Hindlimb muscle (tissue), 1 donor: ENCODE measurements around the gene CPN1. TPM values are rescaled to one million over a fixed set of nuclear protein-coding genes. Genes with fewer than 3 reads are reported as not detected.

Experiments
- DNase-seq: peaks from one replicate; pipeline ENCODE4 v3.0.0-alpha.2; 2013
- polyA plus RNA-seq: library from polyadenylated mRNA; unstranded; fragments of 120-200 nt; gene quantifications from one replicate; pipeline ENCODE4 v1.2.1, GENCODE V29; 2013; ENCODE audit not compliant: insufficient read length

The CPN1 gene
- polyA plus RNA-seq, 1 donor, result not detected

DNA sequence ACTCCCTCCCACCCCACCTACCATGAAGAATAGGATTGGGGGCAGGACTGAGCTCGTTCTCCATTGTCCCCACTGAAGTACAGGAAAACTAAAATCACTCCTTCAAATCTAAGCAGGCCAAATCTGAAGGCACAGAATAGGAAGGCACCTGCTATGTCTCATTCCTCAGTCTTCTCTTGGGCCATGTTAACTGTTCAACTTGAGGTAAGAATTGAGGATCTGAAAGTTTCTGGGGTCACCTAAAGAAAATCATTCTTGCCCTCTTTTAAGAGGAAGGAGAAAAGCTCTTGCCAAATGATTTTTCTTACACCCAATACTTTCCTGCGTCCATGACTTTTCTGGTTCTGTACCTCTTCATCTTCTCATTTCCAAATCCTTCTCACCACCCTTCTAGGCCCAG is 4.9 kb downstream of the CPN1 start:
- DNase-seq, result no peak

DNA sequence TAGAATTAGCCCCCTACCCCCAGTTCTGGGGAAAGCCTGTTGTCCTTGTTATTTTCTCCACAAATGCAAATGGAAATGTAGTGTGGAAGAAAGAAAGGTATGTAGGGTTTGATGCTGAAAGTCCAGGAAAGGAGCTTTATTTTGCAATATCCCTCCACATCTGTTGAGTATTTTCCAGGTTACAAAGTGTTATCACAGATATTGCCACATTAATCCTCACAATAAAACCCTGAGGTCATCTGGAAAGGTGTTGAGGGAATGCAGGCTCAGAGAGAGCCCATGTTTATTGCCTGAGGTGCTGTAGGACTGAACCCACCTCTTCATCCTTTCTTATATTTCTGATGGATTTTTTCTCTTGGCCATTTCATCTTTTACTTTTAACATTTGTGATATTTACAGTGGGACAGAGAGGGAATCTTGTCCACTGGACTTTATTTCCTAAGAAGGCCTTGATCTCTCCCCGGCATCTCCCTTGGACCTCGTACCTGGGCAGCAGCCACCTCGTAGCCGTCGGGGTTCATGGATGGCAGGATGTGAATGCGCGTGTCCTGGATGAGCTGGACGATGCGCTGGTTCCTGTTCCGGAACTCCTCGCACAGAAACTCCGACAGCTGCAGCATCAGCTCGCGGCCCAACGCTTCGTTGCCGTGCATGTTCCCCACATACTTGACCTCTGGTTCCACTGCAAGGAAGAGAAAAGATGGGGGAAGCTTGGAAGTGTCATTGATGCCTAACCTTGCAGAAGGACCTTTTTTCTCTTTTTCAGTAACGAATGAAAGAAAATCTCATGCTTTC is 6.0 kb downstream of the CPN1 start:
- DNase-seq, result no peak

DNA sequence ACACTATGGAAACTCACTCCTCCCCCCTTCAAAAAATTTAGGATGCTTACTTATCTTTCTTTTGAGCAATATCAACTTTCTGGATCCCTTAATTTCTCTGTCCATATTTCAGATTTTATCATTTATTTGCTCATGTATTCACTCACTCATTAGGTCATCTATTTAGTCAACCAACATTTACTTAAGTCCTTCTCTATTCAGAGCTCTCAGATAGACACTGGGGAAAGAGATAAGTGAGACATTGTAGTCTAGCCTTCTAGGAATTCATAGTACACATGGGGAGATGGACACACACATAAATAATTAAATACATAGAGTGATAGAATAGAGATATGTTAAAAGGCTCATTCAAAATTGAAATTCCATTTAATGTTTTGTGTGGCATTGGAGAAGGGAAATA is 9.2 kb downstream of the CPN1 start:
- DNase-seq, result no peak

DNA sequence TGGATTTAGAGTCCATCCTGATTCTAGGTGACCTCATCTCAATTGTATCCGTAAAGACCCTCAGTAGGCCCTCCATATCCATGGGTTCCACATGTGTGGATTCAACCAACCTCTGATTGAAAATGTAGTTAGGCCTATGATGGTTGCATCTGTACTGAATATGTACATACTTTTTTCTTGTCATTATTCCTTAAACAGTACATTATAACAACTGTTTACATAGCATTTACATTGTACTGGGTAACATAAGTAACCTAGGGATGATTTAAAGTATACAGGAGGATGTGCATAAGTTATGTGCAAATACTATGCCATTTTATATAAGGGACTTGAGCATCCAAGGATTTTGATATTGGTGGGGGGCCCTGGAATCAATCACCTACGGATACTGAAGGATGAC is 10.1 kb downstream of the CPN1 start:
- DNase-seq, result no peak

DNA sequence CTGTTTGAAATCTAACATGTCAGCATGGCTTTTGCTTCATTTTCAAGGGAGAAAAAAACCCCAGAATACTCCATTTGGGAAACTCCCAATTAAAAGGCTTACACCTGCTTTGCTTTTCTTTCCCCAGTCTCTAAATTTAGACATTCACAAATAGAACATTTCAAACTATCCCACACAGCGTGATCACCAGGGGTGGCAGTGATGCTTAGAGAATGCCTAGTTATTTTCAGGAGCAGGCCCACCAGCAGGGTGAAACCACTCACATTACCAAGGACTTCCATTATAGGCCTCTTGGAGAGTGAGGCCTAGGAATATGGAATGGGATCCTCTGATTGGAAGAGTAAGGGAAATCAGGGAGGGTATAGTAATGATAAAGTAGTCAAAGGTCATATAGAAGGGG is 14.2 kb downstream of the CPN1 start:
- DNase-seq, result no peak

DNA sequence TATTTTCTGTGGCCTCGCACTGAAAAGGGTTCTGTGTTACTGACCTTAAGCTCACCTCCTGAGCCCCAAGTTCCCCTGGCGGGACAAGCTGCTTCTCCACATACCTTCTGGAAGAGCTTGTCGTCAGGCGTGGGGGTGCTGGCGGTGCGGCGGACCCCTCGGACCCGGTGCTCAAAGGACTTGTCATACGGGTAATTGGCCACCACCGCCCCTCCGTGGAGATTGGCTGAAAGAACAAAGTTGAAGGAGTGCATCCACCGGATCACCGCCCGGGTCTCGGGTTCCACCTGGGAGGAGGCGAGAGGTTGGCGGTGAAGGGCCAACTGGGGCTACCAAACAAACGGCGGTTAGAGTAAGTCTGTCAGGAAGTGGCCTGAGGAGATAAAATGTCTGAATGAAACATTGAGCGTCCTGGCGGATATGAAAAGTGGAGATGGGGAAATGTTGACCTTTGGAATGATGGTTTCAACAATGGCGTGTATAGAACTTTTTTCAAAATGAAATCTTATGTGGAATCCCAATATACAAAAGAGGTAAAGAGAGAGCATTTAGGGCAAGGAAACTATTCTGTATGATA is 16.5 kb downstream of the CPN1 start:
- DNase-seq, result no peak

DNA sequence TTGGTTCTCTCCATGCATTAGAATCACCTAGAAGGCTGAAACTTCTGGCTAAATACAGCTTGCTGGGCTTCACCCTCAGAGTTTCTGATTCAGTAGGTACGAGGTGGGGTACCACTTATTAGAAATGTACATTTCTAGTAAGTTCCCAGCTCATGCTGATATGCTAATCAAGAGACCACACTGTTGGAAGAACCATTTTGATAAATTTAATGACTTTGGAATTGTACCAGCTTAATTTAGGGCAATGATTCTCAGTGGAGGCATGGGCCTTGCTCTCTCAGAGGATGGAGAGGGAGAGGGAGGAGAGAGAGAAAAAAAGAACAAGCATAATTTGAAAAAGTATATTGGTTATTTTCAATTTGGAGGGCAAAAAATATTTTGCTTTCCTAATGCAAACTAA is 20.3 kb downstream of the CPN1 start:
- no peak for DNase-seq

DNA sequence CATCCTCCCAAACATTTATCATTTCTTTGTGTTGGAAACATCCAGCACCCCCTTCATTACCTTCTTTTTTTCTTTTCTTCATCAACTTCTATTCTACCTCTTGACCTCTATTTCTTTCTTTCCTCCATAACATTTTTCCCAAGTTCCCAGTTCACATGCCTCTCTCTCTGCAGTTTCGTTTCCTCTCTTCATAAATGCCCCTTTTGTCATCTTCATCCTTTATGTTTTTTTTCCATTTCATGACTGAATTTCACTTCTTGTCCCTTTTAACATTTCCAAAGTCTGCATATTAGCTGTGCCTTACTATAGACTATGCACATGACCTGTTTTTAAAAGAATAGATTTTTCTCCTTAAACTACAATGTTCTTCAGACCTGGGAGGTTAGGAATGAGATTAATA is 23.7 kb downstream of the CPN1 start:
- DNase-seq, result no peak

DNA sequence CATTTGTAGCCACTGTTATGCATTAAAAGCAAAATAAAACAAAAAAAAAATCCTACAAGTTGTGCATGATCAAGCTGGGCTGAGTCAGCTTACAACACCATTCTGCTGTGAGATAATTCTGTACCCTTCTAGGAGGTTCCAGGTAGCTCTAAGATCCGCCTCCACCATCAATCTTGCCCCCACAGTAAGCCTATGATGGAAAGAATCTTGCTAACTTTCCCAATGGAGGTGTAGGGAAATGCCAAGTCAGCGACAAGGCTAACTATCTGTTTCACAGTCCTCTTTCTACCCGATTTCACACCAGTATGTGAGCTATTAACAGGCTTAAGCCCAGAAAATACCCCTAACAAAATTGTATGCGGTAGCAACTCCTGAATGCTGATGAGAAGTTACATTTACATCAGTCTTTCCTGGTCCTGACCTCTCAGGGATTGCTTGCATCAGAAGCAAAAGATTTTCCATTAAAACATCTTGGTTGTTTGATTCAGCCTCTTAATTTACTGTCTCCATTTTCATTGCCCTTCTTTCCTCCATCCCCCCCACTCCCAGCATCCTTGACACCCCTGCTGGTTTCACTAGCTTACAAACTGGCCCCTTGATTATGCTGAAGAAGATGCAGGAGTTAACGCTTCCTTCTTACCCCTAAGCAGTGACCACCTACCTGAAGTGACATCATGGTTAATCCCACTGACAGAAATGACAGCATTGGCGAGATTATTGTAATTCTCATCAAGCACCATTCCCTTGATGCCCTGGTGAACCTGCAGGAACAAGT is 27.8 kb downstream of the CPN1 start:
- DNase-seq, result no peak

DNA sequence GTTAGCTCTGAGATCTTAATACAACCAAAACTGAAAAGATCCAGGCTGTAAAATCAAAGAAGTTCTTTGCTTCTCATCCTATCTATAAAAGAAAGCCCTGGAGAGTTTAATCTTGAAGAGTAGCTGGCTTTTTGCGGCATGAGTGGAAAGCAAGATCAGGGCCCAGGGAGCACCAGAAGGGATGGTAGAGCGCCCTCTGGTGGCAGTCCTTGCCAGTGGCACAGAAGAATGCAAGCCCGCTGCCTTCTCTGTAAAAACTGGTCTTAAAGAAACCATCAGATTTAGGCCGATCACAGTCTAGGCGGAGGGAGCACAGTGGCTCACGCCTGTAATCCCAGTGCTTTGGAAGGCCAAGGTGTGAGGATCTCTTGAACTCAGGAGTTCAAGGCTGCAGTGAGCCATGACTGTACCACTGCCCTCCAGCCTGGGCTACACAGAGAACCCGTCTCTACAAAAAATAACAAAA is 35.6 kb downstream of the CPN1 start:
- DNase-seq, result peak; percentile 86

DNA sequence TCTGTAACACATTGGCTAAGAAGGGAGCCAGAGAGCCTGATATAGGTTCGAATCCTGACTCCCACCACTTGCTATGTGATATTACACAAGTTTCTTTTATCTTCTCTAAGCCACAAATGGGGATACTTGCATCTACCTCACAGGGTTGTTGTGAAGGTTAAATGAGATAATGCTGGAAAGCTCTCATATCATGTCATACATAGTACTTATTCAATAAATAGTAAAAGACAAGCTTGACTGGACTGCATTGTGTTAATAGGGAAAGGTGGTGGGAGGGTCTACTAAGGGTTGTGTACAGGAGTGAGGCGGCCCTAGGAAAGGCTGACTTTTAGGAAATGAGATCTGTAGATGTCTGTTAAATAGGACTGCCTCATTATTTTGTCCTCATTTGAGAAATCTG is 36.1 kb downstream of the CPN1 start:
- no peak for DNase-seq

DNA sequence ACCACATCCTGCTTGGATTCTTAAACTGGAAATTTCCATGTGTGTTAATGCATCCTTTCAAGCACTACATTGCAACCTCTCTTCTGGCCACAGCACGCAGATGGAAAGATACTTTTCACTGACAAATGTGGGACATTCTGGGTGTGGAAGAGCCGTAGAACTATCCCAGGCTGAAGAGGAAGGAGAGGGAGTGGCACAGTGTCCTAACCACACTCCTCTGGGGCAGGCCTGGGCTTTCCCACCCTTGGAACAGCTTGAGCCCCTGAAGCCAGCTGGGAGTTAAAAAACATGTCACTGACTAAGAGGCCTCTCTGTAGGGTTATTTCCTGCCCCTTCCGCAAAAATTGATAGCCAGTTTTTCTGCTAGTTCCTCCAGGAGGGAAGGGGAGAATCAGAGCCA is 37.9 kb downstream of the CPN1 start:
- no peak for DNase-seq

DNA sequence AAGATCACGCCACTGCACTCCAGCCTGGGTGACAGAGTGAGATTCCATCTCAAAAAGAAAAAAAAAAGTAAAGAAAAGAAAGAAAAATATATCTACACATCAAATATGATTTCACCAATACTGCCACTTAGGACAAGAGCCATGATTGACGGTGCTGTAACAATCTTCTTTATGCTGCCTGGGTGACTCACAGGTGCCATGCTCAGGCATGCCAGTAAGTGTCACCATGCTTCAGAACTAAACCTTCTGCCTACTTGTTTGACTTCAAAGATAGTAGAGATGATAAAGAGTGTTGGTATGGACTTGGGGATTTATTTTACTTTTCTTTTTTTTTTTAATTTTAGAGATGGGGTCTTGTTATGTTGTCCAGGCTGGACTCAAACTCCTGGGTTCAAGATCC is 38.3 kb downstream of the CPN1 start:
- DNase-seq, result no peak

DNA sequence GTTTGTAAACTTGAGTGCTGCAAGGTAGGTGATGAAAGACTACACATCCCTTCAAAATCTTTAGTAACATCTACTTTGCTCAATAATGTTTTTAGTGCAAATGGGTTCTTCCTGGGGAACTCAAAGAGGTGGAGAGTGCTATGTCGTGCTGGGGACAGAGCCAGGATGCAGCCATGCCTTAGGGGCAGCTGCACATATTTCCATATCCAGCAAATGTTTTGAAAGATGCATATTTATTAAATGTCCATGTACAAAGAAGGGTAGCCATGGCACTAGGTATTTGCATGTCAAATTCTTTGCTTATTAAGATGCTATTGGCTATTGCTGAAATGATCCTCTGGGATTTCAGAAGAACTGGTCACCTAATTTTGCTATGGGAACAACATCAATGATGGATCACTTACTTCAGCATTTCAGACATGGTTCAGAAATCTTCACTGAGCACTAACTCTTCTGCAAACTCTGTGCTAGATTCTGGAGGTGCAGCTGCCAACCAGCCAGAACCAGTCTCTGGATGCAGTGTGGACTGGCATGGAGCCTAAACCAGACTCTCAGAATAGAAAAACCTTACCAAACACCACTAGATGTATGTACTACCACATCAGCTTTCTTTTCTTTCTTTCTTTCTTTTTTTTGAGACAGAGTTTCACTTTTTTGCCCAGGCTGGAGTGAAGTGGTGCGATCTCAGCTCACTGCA is 40.2 kb downstream of the CPN1 start:
- no peak for DNase-seq

DNA sequence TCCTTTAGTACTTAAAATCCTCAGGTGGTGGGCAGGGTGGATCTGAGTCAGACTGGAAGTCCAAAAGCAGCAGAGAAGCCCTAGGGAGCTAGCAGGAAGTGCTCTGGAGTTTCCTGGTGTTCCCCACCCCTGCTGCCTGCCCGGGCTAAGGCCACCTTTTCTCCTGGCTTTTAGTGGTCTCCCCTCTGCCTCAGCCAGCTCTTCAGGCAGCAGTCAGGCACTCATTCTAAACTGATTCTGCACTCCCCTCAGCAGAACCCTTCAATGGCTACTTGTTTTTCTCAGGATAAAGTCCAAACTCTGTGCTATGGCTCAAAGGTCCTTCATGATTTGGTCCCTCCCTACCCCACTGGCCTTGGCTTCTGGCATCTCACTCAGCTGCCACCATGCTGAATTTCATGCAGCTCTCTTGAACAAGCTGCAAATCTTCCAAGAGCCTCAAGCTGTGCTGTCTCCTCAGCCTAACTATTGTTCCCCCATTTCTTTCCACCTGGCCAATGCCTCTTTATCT is 43.1 kb downstream of the CPN1 start:
- no peak for DNase-seq

DNA sequence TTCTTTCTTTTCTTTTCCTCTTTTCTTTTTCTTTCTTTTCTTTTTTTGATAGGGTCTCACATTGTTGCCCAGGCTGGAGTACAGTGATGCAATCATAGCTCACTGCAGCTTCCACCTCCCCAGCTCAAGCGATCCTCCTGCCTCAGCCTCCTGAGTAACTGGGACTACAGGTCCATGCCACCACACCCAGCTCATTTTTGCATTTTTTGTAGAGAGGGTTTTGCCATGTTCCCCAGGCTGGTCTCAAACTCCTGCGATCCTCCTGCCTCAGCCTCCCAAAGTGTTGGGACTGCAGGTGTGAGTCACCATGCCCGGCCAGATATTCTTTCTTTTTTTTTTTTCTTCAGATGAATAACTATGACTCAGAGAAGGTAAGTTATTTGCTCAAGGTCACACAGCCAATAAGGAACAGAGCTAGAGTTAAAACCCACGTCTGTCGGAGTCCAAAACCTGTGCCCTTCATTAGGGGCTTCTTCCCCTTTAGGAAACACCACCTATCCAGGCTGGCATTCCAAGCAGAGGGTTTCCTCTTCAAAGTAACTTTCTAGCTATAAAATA is 43.8 kb downstream of the CPN1 start:
- no peak for DNase-seq

DNA sequence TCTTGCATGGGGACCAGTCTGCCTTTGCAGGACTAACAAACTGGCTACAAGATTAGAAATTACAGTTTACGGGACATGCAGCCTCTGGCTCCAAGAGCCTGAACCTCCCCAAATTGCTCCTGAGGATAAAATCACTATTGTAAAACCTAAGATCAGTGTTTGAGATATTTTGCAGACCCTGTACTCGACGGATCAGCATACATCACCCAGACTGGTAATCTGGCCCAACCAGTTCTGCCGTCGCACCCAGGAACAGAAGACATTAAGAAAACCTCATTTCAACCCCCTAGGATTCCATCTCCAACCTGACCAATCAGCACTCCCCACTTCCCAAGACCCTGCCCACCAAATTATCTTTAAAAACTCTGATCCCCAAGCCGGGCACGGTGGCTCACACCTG is 44.8 kb downstream of the CPN1 start:
- DNase-seq, result no peak

DNA sequence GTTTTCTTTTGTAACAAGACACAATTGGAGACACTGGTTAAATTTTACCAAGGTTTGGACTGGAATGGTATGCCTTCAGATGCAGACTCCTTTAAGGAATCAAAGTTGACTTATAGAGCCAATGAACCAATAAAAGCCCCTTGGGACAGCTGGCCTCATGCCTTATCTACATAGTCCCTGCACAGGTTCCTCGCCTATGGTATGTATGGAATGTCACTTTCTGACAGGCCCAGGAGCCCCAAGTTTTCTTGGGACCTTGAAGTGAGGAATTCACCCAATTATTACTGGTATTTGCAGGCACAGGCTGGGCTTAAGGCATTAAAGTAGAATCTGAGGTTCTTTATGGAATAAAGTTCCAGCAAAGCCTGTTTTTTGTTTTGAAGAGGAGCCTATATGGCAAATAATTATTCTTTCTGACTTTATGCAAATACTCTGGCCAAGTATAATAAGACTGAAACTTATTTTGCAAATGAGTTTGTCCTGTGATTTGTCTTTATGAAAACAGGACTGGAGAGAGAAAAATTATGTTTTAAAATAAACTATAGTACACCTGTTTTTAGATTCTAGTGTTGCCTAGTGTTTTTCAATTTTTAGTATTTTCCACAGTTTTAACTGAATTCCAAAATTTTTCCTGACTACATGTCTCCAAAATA is 47.8 kb downstream of the CPN1 start:
- no peak for DNase-seq

DNA sequence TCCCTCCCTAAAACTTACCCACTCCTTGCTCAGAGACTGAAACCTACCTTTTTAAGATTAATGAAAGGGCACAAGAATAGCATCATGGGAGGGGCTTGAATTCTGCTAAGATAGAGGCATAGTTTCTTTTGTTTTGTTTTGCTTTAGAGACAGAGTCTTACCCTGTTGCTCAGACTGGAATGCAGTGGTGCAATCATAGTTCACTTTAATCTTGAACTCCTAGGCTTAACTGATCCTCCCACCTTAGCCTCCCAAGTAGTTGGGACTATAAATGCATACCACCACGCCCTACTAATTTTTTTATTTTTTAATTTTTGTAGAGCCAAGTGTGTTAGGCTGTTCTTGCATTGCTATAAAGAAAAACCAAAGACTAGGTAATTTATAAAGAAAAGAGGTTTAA is 54.3 kb downstream of the CPN1 start:
- DNase-seq, result no peak

DNA sequence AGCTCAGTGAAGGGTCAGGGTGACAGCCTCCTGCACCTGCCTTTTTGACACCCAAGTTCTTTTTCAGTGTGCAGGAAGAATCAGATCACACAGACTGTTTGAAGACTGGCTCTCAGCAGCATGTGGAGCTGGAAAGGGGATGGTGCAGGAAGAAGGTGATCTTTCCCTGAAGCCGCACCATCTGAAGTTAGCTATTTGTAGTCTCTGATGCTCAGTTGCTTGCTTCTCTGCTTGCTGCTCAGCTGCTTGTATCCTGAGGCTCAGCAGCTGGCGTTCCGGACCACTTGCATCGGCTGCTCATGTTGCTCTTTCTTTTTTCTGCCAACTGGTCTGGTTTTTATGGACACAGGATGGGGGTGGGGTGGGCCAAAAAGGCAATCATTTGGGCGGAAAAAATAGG is 56.1 kb downstream of the CPN1 start:
- no peak for DNase-seq

DNA sequence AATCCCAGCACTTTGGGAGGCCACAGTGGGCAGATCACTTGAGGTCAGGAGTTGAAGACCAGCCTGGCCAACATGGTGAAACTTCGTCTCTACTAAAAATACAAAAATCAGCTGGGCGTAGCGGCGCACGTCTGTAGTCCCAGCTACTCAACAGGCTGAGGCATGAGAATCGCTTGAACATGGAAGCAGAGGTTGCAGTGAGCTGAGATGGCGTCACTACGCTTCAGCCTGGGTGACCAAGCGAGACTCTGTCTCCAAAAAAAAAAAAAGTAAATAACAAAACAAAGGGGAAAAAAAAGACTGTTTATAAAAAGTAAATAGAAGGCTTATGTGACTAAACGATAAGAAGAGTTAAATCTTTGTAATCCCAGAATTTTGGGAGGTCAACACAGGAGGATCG is 56.9 kb downstream of the CPN1 start:
- no peak for DNase-seq

DNA sequence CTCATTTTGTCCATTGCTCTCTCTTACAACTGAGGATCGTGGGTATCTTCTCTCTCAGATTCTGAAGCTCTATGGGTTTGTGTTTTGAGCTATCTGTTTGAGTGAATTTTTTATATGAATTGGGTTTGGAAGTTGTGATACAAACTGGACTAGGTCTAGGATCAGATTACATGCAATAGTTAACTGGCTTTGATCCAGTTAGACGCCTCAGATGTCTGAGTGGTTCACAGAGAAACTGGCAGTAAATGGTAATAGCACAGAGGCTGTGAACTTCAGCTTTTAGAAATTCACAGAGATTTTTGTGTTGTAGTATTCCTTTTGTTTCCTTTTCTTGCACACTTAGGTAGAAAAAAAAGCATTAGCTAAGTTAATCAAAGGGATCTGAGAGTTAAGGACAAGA is 59.3 kb downstream of the CPN1 start:
- no peak for DNase-seq
